ENCODE measurements around the gene SMPD1.

- TF ChIP-seq, protein P1, sequence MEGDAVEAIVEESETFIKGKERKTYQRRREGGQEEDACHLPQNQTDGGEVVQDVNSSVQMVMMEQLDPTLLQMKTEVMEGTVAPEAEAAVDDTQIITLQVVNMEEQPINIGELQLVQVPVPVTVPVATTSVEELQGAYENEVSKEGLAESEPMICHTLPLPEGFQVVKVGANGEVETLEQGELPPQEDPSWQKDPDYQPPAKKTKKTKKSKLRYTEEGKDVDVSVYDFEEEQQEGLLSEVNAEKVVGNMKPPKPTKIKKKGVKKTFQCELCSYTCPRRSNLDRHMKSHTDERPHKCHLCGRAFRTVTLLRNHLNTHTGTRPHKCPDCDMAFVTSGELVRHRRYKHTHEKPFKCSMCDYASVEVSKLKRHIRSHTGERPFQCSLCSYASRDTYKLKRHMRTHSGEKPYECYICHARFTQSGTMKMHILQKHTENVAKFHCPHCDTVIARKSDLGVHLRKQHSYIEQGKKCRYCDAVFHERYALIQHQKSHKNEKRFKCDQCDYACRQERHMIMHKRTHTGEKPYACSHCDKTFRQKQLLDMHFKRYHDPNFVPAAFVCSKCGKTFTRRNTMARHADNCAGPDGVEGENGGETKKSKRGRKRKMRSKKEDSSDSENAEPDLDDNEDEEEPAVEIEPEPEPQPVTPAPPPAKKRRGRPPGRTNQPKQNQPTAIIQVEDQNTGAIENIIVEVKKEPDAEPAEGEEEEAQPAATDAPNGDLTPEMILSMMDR (IDR thresholded peaks at IDR 0.05), result no peak
- TF ChIP-seq EZH2 (IDR thresholded peaks at IDR 0.05; ENCODE audit: borderline replicate concordance, insufficient read depth, low read depth, low read length, poor library complexity, severe bottlenecking), result no peak
These were observed 41.6 kb downstream of the SMPD1 start for GRCh38 chr11:6431861-6432260.

Data from B cell (primary cell).